Peyer's patch (tissue), 4 donors: Measurements from ENCODE around the gene PZP. TPM values are rescaled to one million over a fixed set of nuclear protein-coding genes. Genes with fewer than 3 reads are reported as not detected.

Experiments used
- DNase-seq, 3 donors: peaks; one replicate each; pipeline ENCODE4 v3.0.0-alpha.2; 2017 to 2019
- H3K27ac ChIP-seq, 4 donors: fragments of 200-600 bp; sonication (generic); one replicate each; pipeline ENCODE4 v1.5.1; 2016 to 2019
- H3K27me3 ChIP-seq, 2 donors: fragments of 200-600 bp; sonication (generic); one replicate each; pipeline ENCODE4 v1.5.1; 2019
- H3K36me3 ChIP-seq, 3 donors: fragments of 200-600 bp; sonication (generic); one replicate each; pipeline ENCODE4 v1.5.1; 2016 to 2019
- H3K4me1 ChIP-seq, 4 donors: fragments of 200-600 bp; sonication (generic); one replicate each; pipeline ENCODE4 v1.5.1; 2016 to 2019
- H3K4me3 ChIP-seq, 4 donors: fragments of 200-600 bp; sonication (generic); 1 replicate in 3 of 4; 2 replicates in 1 of 4; pipeline ENCODE4 v1.5.1; 2016 to 2019; ENCODE audit warnings: mild to moderate bottlenecking in 1 of 4
- H3K9me3 ChIP-seq, 4 donors: fragments of 200-600 bp; sonication (generic); one replicate each; pipeline ENCODE4 v1.5.1; 2016 to 2019; ENCODE audit warnings: mild to moderate bottlenecking in 1 of 4
- CTCF ChIP-seq, 6 experiments: fragments of 450-650 bp in 4 of 6; fragments of 200-600 bp in 2 of 6; sonication (generic) in 1 of 6; IDR thresholded peaks; one replicate each; pipeline ENCODE4 v1.5.1; 2017 to 2019; ENCODE audit warnings: antibody characterized with exemption in 6 of 6, mild to moderate bottlenecking in 3 of 6, moderate library complexity in 1 of 6
- POLR2A ChIP-seq, 2 donors: fragments of 450-650 bp; IDR thresholded peaks; one replicate each; pipeline ENCODE4 v1.5.1; 2017; ENCODE audit warnings: antibody characterized with exemption in 2 of 2, mild to moderate bottlenecking in 2 of 2, moderate library complexity in 2 of 2
- total RNA-seq, 4 donors: library from RNA; depleted of rRNA; stranded (reverse); fragments of >200 nt; gene quantifications; one replicate each; pipeline ENCODE4 v1.1.0, GENCODE V29; 2016

Gene PZP
- total RNA-seq, 4 donors from 2014 or later: not detected

GRCh38 chr12:9127936-9128663, 80.1 kb downstream of the PZP start:
- no peaks in the 10 kb centered on the region for H3K9me3 ChIP-seq
- no peaks in the 10 kb centered on the region for H3K36me3 ChIP-seq
- TF ChIP-seq POLR2A (IDR thresholded peaks at IDR 0.05) (no peak), CTCF (IDR thresholded peaks at IDR 0.05) (no peak)
- no peaks in the 10 kb centered on the region for H3K27me3 ChIP-seq
- no peak overlapping the region for H3K4me3 ChIP-seq
- DNase-seq: peak in 2 of 3 donors; percentile 35 to 45
- H3K27ac ChIP-seq: no peak overlapping the region
- peaks cover 0 to 6% (median 0%) of the 10 kb centered on the region in 4 donors for H3K4me1 ChIP-seq

- DNase-seq: no peak
- Histone ChIP-seq H3K4me1 (peaks cover 0 to 6% (median 0%) of the 10 kb centered on the region in 4 donors), H3K36me3 (no peaks in the 10 kb centered on the region), H3K27ac (no peak overlapping the region), H3K4me3 (peak overlapping the region in 1 of 4 donors; percentile 3), H3K27me3 (no peaks in the 10 kb centered on the region), H3K9me3 (no peaks in the 10 kb centered on the region)
- TF ChIP-seq CTCF (IDR thresholded peaks at IDR 0.05) (no peak), POLR2A (IDR thresholded peaks at IDR 0.05) (no peak)
These were observed 80.7 kb downstream of the PZP start for GRCh38 chr12:9127484-9127883.

DNA sequence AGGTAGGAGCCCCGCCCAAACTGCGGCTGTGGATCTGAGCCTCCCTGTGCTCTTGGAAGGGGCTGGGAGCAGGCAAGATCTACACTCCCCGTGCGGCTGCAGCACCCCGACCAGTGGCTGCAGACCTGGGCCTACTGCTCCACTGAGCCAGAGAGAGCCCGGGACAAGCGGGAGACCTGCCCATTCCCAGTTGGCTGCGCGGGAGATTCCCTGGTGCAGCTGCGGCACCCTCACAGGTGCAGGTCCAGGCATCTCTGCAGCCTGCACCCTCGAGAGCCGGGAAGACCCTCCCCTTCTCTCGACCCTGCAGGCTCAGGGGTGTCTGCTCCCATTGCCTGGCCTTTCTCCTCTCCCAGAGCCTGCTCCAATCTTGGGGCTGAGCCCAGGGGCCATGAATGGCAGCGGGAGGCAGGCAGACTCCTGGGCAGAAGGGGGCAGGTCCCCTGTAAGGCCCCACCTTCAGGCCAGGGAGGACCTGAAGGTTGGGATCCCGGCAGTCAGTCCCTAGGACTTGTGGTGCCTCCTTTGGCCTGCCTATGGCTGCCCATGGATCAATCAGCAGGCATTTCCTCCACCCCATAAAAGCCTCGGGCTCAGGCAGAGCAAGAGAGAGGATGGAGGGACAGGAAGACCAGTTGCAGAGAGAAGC, 83.7 kb downstream of the PZP start:
- TF ChIP-seq CTCF (IDR thresholded peaks at IDR 0.05) (no peak), POLR2A (IDR thresholded peaks at IDR 0.05) (no peak)
- Histone ChIP-seq H3K4me1 (peaks cover 0 to 6% (median 0%) of the 10 kb centered on the region in 4 donors), H3K36me3 (no peaks in the 10 kb centered on the region), H3K27me3 (no peaks in the 10 kb centered on the region), H3K9me3 (no peaks in the 10 kb centered on the region), H3K27ac (peak overlapping the region in 3 of 4 donors; percentile 38 to 62 (median 58)), H3K4me3 (no peak overlapping the region)
- DNase-seq: no peak

GRCh38 chr12:9123781-9124382, 84.3 kb downstream of the PZP start:
- H3K9me3 ChIP-seq: no peaks in the 10 kb centered on the region
- H3K27me3 ChIP-seq: no peaks in the 10 kb centered on the region
- TF ChIP-seq POLR2A (IDR thresholded peaks at IDR 0.05) (no peak), CTCF (IDR thresholded peaks at IDR 0.05) (no peak)
- no peaks in the 10 kb centered on the region for H3K36me3 ChIP-seq
- H3K4me1 ChIP-seq: peaks cover 0 to 6% (median 0%) of the 10 kb centered on the region in 4 donors
- peak overlapping the region in 1 of 4 donors; percentile 22 for H3K4me3 ChIP-seq
- H3K27ac ChIP-seq: peak overlapping the region in 3 of 4 donors; percentile 38 to 62 (median 58)
- DNase-seq: no peak

GRCh38 chr12:9122091-9122609, 86.0 kb downstream of the PZP start:
- Histone ChIP-seq H3K4me3 (no peak overlapping the region), H3K4me1 (peaks cover 0 to 6% (median 0%) of the 10 kb centered on the region in 4 donors), H3K27me3 (no peaks in the 10 kb centered on the region), H3K27ac (no peak overlapping the region), H3K9me3 (no peaks in the 10 kb centered on the region), H3K36me3 (no peaks in the 10 kb centered on the region)
- no peak for DNase-seq
- TF ChIP-seq CTCF (IDR thresholded peaks at IDR 0.05): no peak
- no peak for TF ChIP-seq POLR2A (IDR thresholded peaks at IDR 0.05)
